NCI-H345 (cell line): ENCODE results near the gene PRSS27.
A peak's percentile ranks its signal among the peaks of the same experiment; 100 is the strongest.

Experiments
- DNase-seq: peaks from one replicate; lab custom pipeline; 2025; lab: John Stamatoyannopoulos, UW

Gene PRSS27

GRCh38 chr16:2751577-2752034, 31.6 kb upstream of the PRSS27 start:
- DNase-seq: peak; percentile 89

DNA sequence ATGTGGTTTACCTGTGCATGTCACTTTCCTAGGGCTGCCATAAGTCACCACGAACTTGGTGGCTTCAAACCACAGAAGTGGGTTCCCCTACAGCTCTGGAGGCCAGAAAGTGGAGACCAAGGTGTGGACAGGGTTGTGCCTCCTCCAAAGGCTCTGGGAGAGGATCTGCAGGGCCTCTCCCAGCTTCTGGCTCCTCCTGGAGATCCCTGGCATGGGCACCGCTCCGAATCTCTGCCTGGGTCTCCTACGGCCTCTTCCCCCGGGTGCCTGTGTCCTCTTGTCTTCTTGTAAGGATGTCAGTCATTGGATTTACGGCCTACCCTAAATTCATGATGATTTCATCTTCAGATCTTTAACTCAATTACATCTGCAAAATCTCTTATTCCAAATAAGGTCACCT, 29.9 kb upstream of the PRSS27 start:
- DNase-seq: no peak

GRCh38 chr16:2749476-2749875, 29.5 kb upstream of the PRSS27 start:
- no peak for DNase-seq

DNA sequence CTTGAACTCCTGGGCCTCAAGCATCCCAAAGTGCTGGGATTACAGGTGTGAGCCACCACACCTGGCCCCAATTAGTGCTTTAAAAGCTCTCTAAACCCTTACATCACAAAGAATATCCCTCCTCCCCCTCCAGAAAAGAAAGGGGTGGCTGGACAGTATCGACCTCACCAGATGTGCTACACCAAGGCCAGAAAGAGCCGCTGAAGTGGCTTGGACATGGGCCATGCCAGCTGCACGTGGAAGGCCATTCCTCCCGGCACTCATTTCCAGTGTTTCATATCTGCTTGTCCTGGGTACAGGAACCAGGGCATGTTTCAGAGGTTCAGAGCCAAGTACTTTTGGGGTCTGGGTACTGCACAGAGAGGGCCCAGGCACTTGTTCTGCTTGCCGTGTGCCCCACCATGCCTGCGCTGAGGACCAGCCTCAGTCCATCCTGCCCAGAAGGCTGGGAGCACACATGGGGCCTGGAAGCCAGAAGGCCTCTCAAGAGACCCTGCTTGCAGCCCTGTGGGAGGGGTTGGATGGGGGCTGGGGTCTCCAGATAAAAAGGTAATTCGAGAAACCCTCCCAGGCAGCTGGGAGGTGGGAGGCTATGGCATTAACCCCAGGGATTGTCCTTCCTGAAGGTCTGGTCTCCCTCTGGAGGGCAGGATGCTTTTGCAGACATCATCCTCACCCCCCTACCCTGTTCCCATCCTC, 28.9 kb upstream of the PRSS27 start:
- DNase-seq: no peak

GRCh38 chr16:2745961-2746360, 25.9 kb upstream of the PRSS27 start:
- DNase-seq: no peak

DNA sequence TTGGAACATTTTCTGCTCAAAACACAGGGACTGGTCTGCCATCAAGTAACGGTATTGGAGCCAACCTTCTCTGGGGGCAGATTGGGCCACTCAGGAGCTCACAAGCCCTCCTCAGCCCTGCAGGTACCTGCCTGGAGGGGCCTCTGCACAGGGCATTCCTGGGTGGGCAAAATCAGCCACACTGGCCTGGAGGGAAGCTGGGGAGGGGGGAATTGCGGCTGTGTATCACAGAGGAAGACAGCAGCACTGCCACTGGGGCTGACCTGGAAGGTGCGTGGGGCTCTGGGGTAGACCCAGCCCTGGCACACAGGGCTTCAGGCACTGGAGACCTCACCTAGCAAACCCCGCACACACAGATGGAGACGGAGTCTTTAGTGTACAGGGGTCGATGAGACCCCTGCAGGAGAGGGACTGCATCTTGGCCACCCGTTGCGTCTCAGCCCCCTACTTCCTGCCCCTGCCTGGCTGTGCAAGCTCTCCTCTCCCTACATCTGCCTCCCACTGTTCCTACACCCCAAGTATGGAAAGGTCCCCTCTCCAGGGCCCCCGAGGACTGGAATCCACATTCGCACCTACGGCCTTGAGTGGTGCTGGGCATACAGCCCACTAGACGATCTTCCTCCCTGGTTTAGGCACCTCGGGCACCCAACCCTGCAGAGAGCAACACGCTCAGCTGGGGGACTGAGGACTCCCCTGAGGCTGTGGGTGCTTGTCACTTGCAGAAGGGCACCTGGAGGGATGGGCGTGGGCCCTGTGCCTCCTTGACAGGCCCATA, 25.3 kb upstream of the PRSS27 start:
- DNase-seq: no peak

DNA sequence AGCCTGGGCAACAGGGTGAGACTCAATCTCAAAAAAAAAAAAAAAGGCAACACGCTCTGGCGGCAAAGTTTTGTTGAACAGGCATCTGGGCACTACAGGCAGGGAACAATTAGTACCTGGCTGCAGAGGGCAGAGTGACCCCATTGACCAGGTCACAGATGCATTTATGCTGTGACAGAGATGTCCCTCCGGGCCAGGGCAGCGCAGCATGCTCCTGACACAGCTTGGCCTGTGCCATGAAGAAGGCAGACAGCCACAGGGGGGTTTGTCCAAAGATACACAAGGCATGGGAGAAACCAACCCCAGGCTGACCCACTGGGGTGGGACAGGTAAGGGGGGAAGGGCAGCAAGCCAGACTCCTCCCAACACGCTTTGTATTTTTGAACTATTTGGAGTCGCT, 24.7 kb upstream of the PRSS27 start:
- DNase-seq: no peak

DNA sequence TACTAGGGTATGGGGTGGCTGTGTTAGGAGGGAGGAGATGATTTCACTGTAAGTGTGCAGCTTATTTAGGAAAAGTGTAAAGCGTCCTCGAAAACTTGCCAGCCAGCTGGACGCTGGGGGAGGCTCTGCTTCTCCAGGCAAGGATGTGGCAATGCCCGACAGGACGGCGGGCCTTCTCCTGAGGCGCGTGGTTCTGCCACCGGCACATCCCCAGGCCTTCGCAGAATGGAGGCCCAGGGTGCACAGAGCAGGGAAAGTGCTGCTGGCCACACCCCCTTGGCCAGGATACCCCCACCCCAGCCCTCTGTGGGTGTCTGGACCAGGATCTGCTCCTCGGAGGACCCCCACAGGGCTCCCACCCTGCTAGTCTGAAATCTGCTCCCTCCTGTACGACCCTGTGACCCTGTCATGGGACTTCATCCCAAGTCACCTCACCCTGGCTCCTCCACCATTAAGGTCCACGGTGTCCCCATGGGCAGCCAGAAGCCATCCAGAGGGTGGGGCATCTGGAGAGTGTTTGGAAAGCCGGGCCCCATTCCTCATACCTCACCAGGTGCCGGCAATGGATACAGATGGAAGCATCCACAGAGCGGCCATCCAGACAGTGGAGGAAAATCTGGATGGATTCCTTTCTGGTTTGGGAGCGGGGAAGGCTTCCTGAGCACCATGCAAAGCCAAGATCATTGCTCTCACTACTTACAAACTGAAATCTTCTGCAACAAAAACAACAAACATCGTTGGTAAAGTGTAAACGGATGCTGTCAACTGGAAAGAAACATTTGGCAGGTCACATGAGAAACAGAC, 23.2 kb upstream of the PRSS27 start:
- no peak for DNase-seq

- DNase-seq: no peak
These were observed 22.4 kb upstream of the PRSS27 start for GRCh38 chr16:2742323-2743006.

DNA sequence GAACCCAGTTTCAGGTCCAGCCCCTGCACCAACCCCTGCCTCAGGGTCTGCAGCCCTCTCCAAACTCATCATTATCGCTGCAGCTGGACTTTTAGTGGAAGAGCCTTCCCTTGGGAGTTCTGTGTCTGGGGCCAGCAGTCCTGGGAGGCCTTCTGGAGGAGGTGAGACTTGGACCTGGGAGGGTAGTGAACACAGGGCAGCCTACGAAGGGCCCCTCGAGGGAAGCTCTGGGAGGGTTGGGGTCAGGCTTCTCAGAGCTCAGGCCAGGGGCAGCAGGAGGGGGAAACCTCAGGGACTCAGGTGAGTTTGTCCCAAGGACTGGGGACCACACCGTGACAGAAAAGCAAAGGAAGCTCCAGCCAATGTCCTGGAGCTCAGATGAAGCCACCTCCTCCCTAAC, 21.1 kb upstream of the PRSS27 start:
- no peak for DNase-seq

- DNase-seq: no peak
These were observed 20.5 kb upstream of the PRSS27 start for GRCh38 chr16:2740476-2740875.

- DNase-seq: no peak
These were observed 19.8 kb upstream of the PRSS27 start for GRCh38 chr16:2739625-2740430.

DNA sequence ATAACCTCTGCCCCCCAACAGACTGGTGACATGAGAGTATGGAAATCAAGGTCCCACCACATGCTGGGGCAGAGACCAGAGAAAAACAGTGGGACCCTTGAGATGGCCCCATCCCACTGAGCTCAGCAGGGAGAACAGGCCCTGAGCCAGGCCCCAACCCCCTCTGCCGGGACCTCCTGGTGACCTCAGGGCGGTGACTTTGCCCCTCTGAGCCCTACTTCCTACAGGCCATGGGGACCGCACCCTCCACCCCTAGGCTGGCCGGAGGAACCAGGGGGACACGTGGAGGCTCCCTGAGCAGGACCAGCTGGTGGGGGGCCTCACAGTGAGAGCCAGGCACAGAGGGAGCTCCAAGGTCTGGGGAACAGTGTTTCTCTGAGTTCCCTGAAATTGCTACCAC, 18.6 kb upstream of the PRSS27 start:
- DNase-seq: no peak

- DNase-seq: no peak
These were observed 17.9 kb upstream of the PRSS27 start for GRCh38 chr16:2737895-2738418.

DNA sequence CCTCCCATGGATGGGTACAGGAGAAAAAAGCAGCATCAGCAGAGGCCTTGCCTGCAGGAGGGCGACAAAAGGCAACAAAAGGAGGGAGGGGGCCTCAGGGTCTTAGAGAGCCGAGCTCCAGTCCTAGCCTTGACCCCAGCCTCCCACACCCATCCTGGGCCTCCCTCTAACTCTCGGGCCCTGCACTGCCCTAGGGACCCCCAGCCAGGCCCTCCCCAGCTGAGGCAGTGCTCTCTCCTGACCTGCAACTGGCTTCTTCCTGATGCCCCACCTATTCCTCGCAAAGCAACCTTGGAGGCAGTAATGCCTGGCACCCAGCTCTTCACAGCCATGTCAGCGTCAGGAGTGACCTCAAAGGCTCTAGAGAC, 17.2 kb upstream of the PRSS27 start:
- DNase-seq: no peak

DNA sequence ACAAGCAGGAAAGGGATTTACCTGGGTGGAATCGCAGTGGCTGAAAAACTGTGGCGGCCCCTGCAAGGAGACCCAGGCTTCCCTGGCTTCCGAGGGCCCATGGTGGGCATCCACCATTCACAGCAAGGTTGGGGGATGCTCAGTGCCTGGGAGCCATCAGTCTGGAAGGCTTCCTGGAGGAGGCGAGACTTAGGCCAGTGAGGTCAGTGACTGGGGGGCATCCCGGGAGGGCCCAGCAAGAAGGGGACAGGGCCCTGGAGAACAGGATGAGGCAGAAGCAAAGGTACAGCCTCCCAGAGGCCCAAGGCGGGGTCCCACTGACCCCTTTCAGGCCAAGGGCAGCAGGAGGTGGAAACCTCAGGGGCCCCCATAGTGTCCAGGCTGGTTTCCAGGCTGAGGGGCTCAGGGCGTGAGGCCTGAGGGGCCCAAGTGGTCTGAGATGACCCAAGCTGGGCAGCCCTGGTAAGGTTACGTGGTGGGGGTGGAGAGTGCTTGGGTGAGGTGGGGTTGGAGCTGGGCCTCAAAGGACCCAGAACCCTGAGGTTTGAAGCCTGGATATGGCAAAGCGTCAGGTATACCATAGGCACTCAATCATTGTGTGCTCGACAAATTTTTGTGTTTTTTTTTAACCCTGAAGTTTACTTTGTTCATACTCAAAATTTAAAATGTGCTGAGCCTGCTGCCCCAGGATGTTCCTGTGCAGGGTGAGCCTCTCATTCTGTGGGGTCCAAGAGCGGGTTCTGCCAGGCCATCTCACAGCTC, 16.6 kb upstream of the PRSS27 start:
- no peak for DNase-seq

GRCh38 chr16:2734844-2735515, 15.0 kb upstream of the PRSS27 start:
- DNase-seq: no peak

- DNase-seq: no peak
These were observed 8.0 kb upstream of the PRSS27 start for GRCh38 chr16:2728034-2728433.

- no peak for DNase-seq
These were observed 6.9 kb upstream of the PRSS27 start for GRCh38 chr16:2726923-2727322.

GRCh38 chr16:2724816-2725348, 4.9 kb upstream of the PRSS27 start:
- DNase-seq: no peak
